AG20443 (cell line): Measurements from ENCODE around the gene PPOX.
A peak's percentile ranks its signal among the peaks of the same experiment; 100 is the strongest.

Experiments
- DNase-seq: peaks from one replicate; pipeline ENCODE4 v3.0.0; 2012; ENCODE audit warnings: low spot score, mixed read lengths

Gene PPOX

GRCh38 chr1:161176468-161177111 is 10.4 kb downstream of the PPOX start:
- no peak for DNase-seq

- DNase-seq: peak; percentile 97
These were observed 11.1 kb downstream of the PPOX start, which contains the start of gene B4GALT3 for GRCh38 chr1:161177112-161177935. Gene B4GALT3, minus strand, starts transcription at chr1:161177507. Its CDS starts 1,447 bp downstream, at chr1:161176060.

- DNase-seq: no peak
These were observed 11.7 kb downstream of the PPOX start for GRCh38 chr1:161177936-161178244.

- no peak for DNase-seq
These were observed 13.5 kb downstream of the PPOX start for GRCh38 chr1:161179698-161180097.

- DNase-seq: no peak
These were observed 14.4 kb downstream of the PPOX start for GRCh38 chr1:161180639-161181038.

- peak; percentile 58 for DNase-seq
These were observed 16.0 kb downstream of the PPOX start for GRCh38 chr1:161182214-161182613.

GRCh38 chr1:161185282-161185682 is 19.1 kb downstream of the PPOX start:
- DNase-seq: peak; percentile 61

GRCh38 chr1:161185732-161186311 is 19.6 kb downstream of the PPOX start:
- no peak for DNase-seq

- DNase-seq: no peak
These were observed 21.1 kb downstream of the PPOX start for GRCh38 chr1:161187311-161187710.

- DNase-seq: no peak
These were observed 22.2 kb downstream of the PPOX start for GRCh38 chr1:161188381-161188780.

GRCh38 chr1:161189036-161189435 is 22.8 kb downstream of the PPOX start:
- DNase-seq: peak; percentile 69

- DNase-seq: no peak
These were observed 24.8 kb downstream of the PPOX start for GRCh38 chr1:161190962-161191521.

- no peak for DNase-seq
These were observed 25.7 kb downstream of the PPOX start for GRCh38 chr1:161191971-161192370.

GRCh38 chr1:161192476-161193465 is 26.5 kb downstream of the PPOX start:
- DNase-seq: peak; percentile 82

GRCh38 chr1:161193561-161194235 is 27.5 kb downstream of the PPOX start:
- no peak for DNase-seq

- DNase-seq: no peak
These were observed 28.9 kb downstream of the PPOX start for GRCh38 chr1:161195171-161195570.

GRCh38 chr1:161196111-161196510 is 29.9 kb downstream of the PPOX start:
- DNase-seq: no peak

- peak; percentile 87 for DNase-seq
These were observed 30.6 kb downstream of the PPOX start for GRCh38 chr1:161196521-161197451.

GRCh38 chr1:161197560-161198193 is 31.5 kb downstream of the PPOX start:
- no peak for DNase-seq
